Measurements from ENCODE around the gene SLAIN2. TPM values are rescaled to one million over a fixed set of nuclear protein-coding genes. Genes with fewer than 3 reads are reported as not detected.
A peak's percentile ranks its signal among the peaks of the same experiment; 100 is the strongest.

The SLAIN2 gene
- polyA plus RNA-seq, 3 donors, result 13.9 to 24.1 (median 17.6) TPM

DNA sequence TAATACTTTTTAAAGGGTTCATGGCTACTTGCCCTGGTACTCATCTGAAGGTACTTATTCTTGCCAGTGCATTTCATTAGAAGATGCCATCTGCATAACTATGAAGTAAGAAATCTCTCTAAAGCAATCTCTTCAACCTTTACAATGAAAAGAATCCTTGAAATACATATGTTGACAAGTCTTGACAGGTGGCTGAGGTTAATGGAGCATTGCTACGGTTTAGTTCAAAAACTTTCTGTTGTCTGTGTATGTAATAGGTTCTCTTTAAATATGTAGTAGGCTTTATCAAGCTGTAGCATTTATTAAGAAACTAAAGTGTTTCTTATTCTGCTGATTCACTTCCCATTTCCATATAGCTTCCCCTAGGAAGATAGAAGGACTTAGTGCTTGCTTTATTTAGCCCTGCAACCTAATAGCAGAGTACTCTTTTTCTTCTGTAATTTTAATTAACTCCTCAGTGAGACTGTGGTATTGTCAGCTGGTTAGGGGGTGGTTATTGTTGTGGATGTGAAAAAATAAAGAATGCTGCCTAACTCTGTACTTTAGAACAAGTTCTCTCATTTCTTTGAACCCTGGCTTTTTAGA is 39.3 kb downstream of the SLAIN2 start:
- H3K9me3 ChIP-seq (replicated peaks in 1 of 2; ENCODE audit: control insufficient read depth in 1 of 2, insufficient read depth in 1 of 2, low read length in 2 of 2), result no peaks in the 10 kb centered on the region
- no peaks in the 10 kb centered on the region for H3K27me3 Mint-ChIP-seq (ENCODE audit: low read depth in 3 of 3)
- H3K4me3 Mint-ChIP-seq, result peak overlapping the region in 1 of 2 donors; percentile 61
- peaks cover 33% of the 10 kb centered on the region for H3K4me1 Mint-ChIP-seq
- H3K36me3 Mint-ChIP-seq, result peaks cover 27 to 32% of the 10 kb centered on the region in 2 donors
- peaks cover 0 to 2% (median 0%) of the 10 kb centered on the region in 7 donors for H3K9me3 Mint-ChIP-seq
- TF ChIP-seq, protein P1, sequence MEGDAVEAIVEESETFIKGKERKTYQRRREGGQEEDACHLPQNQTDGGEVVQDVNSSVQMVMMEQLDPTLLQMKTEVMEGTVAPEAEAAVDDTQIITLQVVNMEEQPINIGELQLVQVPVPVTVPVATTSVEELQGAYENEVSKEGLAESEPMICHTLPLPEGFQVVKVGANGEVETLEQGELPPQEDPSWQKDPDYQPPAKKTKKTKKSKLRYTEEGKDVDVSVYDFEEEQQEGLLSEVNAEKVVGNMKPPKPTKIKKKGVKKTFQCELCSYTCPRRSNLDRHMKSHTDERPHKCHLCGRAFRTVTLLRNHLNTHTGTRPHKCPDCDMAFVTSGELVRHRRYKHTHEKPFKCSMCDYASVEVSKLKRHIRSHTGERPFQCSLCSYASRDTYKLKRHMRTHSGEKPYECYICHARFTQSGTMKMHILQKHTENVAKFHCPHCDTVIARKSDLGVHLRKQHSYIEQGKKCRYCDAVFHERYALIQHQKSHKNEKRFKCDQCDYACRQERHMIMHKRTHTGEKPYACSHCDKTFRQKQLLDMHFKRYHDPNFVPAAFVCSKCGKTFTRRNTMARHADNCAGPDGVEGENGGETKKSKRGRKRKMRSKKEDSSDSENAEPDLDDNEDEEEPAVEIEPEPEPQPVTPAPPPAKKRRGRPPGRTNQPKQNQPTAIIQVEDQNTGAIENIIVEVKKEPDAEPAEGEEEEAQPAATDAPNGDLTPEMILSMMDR (IDR thresholded peaks at IDR 0.05), result no peak
- no peak overlapping the region for H3K9ac ChIP-seq (ENCODE audit: insufficient read depth, low read length, poor library complexity, severe bottlenecking)
- no CpG with 5 or more reads among the region's 1 CpG for WGBS (ENCODE audit: insufficient coverage)
- intact Hi-C loops (cut with micrococcal nuclease), result no loop called here
- peaks cover 18 to 33% of the 10 kb centered on the region in 2 donors for H3K4me1 ChIP-seq (ENCODE audit: control insufficient read depth in 1 of 2, insufficient read depth in 2 of 2, low read length in 2 of 2)
- peaks cover 35 to 40% of the 10 kb centered on the region in 2 donors for H3K36me3 ChIP-seq (replicated peaks in 1 of 2; ENCODE audit: control insufficient read depth in 1 of 2, insufficient read depth in 2 of 2, low read length in 2 of 2)
- H3K4me3 ChIP-seq (replicated peaks in 1 of 3; ENCODE audit: low read depth in 2 of 3, low read length in 3 of 3), result peak overlapping the region in 1 of 3 experiments; percentile 35
- peak overlapping the region; percentile 20 to 82 (median 56) for H3K27ac Mint-ChIP-seq
- DNase-seq, result peak; percentile 5 to 48 (median 25)
- H2AFZ ChIP-seq (ENCODE audit: insufficient read depth, low read depth, low read length, poor library complexity, severe bottlenecking), result no peak overlapping the region
- no peaks in the 10 kb centered on the region for H3K27me3 ChIP-seq (ENCODE audit: control insufficient read depth in 2 of 2, insufficient read depth in 2 of 2, low read length in 2 of 2)
- peaks cover 32% of the 10 kb centered on the region for H4K20me1 ChIP-seq (ENCODE audit: insufficient read depth, low read length)
- peak overlapping the region in 1 of 2 donors; percentile 69 for H3K27ac ChIP-seq (ENCODE audit: low read depth in 1 of 2, low read length in 2 of 2)
- H3K4me2 ChIP-seq (replicated peaks; ENCODE audit: extremely low read depth, low read length, poor library complexity, severe bottlenecking), result peak overlapping the region; percentile 31
- peaks cover 10% of the 10 kb centered on the region for H3K79me2 ChIP-seq (ENCODE audit: insufficient read depth, low read length)

DNA sequence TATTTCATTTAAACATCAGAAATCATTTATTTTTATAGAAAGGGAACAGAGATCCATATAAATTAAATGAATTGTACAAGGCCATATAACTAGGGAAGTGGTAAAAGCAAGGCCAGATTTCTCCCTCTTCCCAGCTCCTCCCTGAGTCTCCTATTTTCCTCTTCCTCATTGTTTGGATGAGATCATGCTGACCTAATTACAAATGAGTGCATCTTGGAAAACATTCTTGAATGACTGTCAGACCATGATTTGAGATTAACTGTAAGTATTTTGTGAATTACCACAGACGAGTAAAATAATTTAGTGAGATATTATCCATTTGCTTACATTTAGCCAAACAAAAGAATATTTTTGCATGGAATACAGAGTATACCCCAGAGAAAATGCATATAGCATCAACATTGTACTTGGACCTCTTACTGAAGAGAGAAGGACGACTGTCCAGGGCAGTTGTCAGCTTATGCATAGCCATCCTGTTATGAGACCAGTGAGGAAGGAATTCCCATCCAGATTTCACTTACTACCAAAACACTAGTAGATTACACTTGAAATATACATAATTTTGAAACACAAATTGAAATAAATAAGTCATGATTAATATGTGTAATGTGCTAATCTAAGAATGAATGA is 47.3 kb downstream of the SLAIN2 start:
- H2AFZ ChIP-seq (ENCODE audit: insufficient read depth, low read depth, low read length, poor library complexity, severe bottlenecking), result no peak overlapping the region
- no CpG with 5 or more reads among the region's 2 CpGs for WGBS (ENCODE audit: insufficient coverage)
- no peak overlapping the region for H3K9ac ChIP-seq (ENCODE audit: insufficient read depth, low read length, poor library complexity, severe bottlenecking)
- no peak overlapping the region for H3K27ac Mint-ChIP-seq
- no peak for DNase-seq
- H3K36me3 Mint-ChIP-seq, result peaks cover 61 to 62% of the 10 kb centered on the region in 2 donors
- H3K27me3 ChIP-seq (ENCODE audit: control insufficient read depth in 2 of 2, insufficient read depth in 2 of 2, low read length in 2 of 2), result no peaks in the 10 kb centered on the region
- no peaks in the 10 kb centered on the region for H3K79me2 ChIP-seq (ENCODE audit: insufficient read depth, low read length)
- no peaks in the 10 kb centered on the region for H4K20me1 ChIP-seq (ENCODE audit: insufficient read depth, low read length)
- TF ChIP-seq, protein P1 (IDR thresholded peaks at IDR 0.05), result no peak
- H3K4me1 Mint-ChIP-seq, result no peaks in the 10 kb centered on the region
- no peak overlapping the region for H3K4me2 ChIP-seq (replicated peaks; ENCODE audit: extremely low read depth, low read length, poor library complexity, severe bottlenecking)
- no peaks in the 10 kb centered on the region for H3K9me3 ChIP-seq (replicated peaks in 1 of 2; ENCODE audit: control insufficient read depth in 1 of 2, insufficient read depth in 1 of 2, low read length in 2 of 2)
- H3K27me3 Mint-ChIP-seq (ENCODE audit: low read depth in 3 of 3), result no peaks in the 10 kb centered on the region
- H3K4me3 ChIP-seq (replicated peaks in 1 of 3; ENCODE audit: low read depth in 2 of 3, low read length in 3 of 3), result no peak overlapping the region
- no peaks in the 10 kb centered on the region for H3K4me1 ChIP-seq (ENCODE audit: control insufficient read depth in 1 of 2, insufficient read depth in 2 of 2, low read length in 2 of 2)
- H3K36me3 ChIP-seq (replicated peaks in 1 of 2; ENCODE audit: control insufficient read depth in 1 of 2, insufficient read depth in 2 of 2, low read length in 2 of 2), result peaks cover 47 to 95% of the 10 kb centered on the region in 2 donors
- no peaks in the 10 kb centered on the region for H3K9me3 Mint-ChIP-seq
- H3K4me3 Mint-ChIP-seq, result no peak overlapping the region
- intact Hi-C loops (cut with micrococcal nuclease), result no loop called here
- H3K27ac ChIP-seq (ENCODE audit: low read depth in 1 of 2, low read length in 2 of 2), result no peak overlapping the region
